ENCODE measurements around the gene ARHGAP8. TPM values are rescaled to one million over a fixed set of nuclear protein-coding genes. Genes with fewer than 3 reads are reported as not detected.
A peak's percentile ranks its signal among the peaks of the same experiment; 100 is the strongest.
"Not testable (repeated sequence)": the region's sequence is repeated elsewhere in the genome, so short reads cannot be mapped to it uniquely, and the experiment has no call there.

The ARHGAP8 gene
- total RNA-seq, 1 experiment from 2014 or later, result 24.8 TPM

- Histone ChIP-seq H3K4me3 (ENCODE audit: insufficient read depth, low read depth, low read length) (no peak overlapping the region), H3K27me3 (ENCODE audit: control insufficient read depth, insufficient read depth, low read length) (no peaks in the 10 kb centered on the region), H3K36me3 (replicated peaks; ENCODE audit: control insufficient read depth, insufficient read depth, low read length) (peaks cover 2% of the 10 kb centered on the region)
- DNase-seq, result peak; percentile 7
Observed at GRCh38 chr22:44845191-44845590, 92.8 kb downstream of the ARHGAP8 start.

GRCh38 chr22:44845796-44846720 is 93.7 kb downstream of the ARHGAP8 start:
- H3K36me3 ChIP-seq (replicated peaks; ENCODE audit: control insufficient read depth, insufficient read depth, low read length), result peaks cover 2% of the 10 kb centered on the region
- no peak overlapping the region for H3K4me3 ChIP-seq (ENCODE audit: insufficient read depth, low read depth, low read length)
- DNase-seq, result peak; percentile 30

DNA sequence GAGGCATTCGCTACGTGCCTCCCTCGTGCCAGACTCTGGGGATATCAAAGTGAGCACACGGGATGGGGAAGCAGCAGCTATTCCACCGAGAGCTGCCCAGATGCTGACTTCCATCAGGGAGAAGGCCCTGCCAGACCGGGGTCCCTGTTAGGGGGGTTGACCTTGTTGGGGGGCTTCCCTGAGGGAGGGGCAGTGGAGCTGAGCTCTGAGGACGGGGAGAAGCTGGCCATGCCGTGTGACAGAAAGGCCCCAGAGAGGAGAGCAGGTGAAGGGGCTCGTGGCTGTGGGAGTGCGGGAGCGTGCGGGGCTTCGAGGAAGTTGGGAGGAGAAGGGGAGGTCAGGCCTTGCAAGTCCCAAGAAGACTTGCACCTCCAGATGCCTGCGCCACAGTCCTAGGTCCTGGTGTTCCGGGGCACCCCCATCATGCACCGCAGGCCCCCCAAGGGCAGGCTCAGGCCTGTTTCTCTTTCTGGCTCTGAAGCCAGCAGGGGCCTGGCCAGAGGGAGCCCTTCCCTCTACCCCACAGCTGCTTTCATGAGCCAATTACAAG is 94.4 kb downstream of the ARHGAP8 start:
- DNase-seq, result peak; percentile 31
- no peak overlapping the region for H3K4me3 ChIP-seq (ENCODE audit: insufficient read depth, low read depth, low read length)
- H3K36me3 ChIP-seq (replicated peaks; ENCODE audit: control insufficient read depth, insufficient read depth, low read length), result peaks cover 2% of the 10 kb centered on the region
- no peaks in the 10 kb centered on the region for H3K27me3 ChIP-seq (ENCODE audit: control insufficient read depth, insufficient read depth, low read length)

More at GRCh38 chr22:44845796-44846720, 93.7 kb downstream of the ARHGAP8 start:
- no peaks in the 10 kb centered on the region for H3K27me3 ChIP-seq (ENCODE audit: control insufficient read depth, insufficient read depth, low read length)

GRCh38 chr22:44847380-44847779 is 95.0 kb downstream of the ARHGAP8 start:
- DNase-seq, result no peak
- Histone ChIP-seq H3K36me3 (replicated peaks; ENCODE audit: control insufficient read depth, insufficient read depth, low read length) (peaks cover 2% of the 10 kb centered on the region), H3K4me3 (ENCODE audit: insufficient read depth, low read depth, low read length) (no peak overlapping the region), H3K27me3 (ENCODE audit: control insufficient read depth, insufficient read depth, low read length) (no peaks in the 10 kb centered on the region)

DNA sequence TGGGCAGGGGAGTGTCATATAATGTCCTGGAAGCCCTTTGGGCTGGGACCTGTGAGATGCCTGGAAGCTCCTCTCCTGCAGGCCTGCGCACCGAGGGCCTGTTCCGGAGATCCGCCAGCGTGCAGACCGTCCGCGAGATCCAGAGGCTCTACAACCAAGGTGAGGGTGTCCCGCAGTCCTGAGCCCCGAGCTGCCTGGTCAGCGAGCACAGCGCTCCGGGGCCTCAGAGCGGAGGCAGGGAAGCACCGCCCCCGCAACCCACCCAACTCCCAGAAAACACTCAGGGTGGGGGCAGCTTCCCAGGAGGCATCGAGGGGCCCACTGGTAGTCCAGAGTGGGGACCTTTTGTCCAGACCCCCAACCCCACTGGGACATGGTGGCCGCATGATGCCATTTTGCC is 95.5 kb downstream of the ARHGAP8 start:
- peak; percentile 26 for DNase-seq
- Histone ChIP-seq H3K36me3 (replicated peaks; ENCODE audit: control insufficient read depth, insufficient read depth, low read length) (peaks cover 2% of the 10 kb centered on the region), H3K27me3 (ENCODE audit: control insufficient read depth, insufficient read depth, low read length) (no peaks in the 10 kb centered on the region), H3K4me3 (ENCODE audit: insufficient read depth, low read depth, low read length) (no peak overlapping the region)

DNA sequence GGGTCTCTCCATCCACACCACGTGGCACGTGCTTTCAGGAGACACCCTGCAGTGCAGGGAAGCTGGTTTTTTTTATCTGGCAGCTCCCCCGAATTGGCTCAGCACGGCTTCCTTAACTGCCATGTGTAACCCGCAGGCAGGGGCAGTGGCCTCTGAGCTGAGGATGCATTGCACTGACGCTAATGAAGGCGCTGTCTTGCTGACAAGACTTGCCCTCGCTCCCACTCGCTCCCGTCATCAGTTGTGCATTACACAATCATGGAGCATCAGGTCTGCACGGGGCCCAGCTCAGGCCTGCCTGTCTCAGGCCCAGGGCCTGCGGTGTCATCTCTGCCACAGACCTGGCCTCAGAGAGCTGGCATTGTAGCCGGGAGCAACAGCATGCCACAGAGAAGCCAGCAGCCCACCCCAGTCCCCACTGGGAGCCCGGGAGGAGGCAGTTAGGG is 95.9 kb downstream of the ARHGAP8 start:
- DNase-seq, result peak; percentile 28

DNA sequence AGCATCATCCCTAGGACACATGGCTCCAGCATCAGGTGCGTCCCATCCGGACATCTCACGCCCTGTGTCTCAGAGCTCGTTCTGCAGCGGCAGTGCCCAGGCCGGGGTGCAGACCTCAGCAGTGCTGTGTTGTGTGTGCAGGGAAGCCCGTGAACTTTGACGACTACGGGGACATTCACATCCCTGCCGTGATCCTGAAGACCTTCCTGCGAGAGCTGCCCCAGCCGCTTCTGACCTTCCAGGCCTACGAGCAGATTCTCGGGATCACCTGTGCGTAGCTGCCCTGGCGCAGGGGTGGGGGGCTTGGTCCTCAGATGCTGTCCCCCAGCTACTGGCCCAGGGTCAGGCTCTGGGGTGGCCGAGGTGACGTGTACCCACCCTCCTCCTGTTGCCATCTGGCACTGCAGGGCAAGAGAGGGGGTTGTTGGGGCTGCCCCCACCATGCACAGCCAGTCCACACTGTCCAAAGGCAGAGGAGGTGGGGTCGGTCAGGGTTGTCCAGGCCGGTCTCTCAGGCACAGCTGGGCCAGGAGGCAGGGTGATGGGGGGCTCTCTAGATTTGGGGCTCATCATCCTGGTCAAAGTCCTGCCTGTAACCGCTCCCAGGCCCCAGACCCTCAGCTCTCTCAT is 96.5 kb downstream of the ARHGAP8 start:
- Histone ChIP-seq H3K27me3 (ENCODE audit: control insufficient read depth, insufficient read depth, low read length) (no peaks in the 10 kb centered on the region), H3K4me3 (ENCODE audit: insufficient read depth, low read depth, low read length) (no peak overlapping the region), H3K36me3 (replicated peaks; ENCODE audit: control insufficient read depth, insufficient read depth, low read length) (peaks cover 2% of the 10 kb centered on the region)
- peak; percentile 26 for DNase-seq

More for the DNA sequence above, 95.9 kb downstream of the ARHGAP8 start:
- Histone ChIP-seq H3K36me3 (replicated peaks; ENCODE audit: control insufficient read depth, insufficient read depth, low read length) (peaks cover 2% of the 10 kb centered on the region), H3K27me3 (ENCODE audit: control insufficient read depth, insufficient read depth, low read length) (no peaks in the 10 kb centered on the region), H3K4me3 (ENCODE audit: insufficient read depth, low read depth, low read length) (no peak overlapping the region)

- DNase-seq, result peak; percentile 9
- peaks cover 2% of the 10 kb centered on the region for H3K36me3 ChIP-seq (replicated peaks; ENCODE audit: control insufficient read depth, insufficient read depth, low read length)
Observed at GRCh38 chr22:44850946-44851345, 98.6 kb downstream of the ARHGAP8 start.

GRCh38 chr22:44854641-44855040 is 102.3 kb downstream of the ARHGAP8 start:
- H3K36me3 ChIP-seq (replicated peaks; ENCODE audit: control insufficient read depth, insufficient read depth, low read length); DNase-seq; H3K27me3 ChIP-seq (ENCODE audit: control insufficient read depth, insufficient read depth, low read length); H3K4me3 ChIP-seq (ENCODE audit: insufficient read depth, low read depth, low read length): not testable (repeated sequence)

More at GRCh38 chr22:44850946-44851345, 98.6 kb downstream of the ARHGAP8 start:
- H3K27me3 ChIP-seq (ENCODE audit: control insufficient read depth, insufficient read depth, low read length), result no peaks in the 10 kb centered on the region
- no peak overlapping the region for H3K4me3 ChIP-seq (ENCODE audit: insufficient read depth, low read depth, low read length)

- DNase-seq, result no peak
- Histone ChIP-seq H3K27me3 (ENCODE audit: control insufficient read depth, insufficient read depth, low read length) (no peaks in the 10 kb centered on the region), H3K4me3 (ENCODE audit: insufficient read depth, low read depth, low read length) (no peak overlapping the region), H3K36me3 (replicated peaks; ENCODE audit: control insufficient read depth, insufficient read depth, low read length) (peaks cover 2% of the 10 kb centered on the region; the same call in 1 of the 2 replicates)
Observed at GRCh38 chr22:44855855-44856254, 103.5 kb downstream of the ARHGAP8 start.

DNA sequence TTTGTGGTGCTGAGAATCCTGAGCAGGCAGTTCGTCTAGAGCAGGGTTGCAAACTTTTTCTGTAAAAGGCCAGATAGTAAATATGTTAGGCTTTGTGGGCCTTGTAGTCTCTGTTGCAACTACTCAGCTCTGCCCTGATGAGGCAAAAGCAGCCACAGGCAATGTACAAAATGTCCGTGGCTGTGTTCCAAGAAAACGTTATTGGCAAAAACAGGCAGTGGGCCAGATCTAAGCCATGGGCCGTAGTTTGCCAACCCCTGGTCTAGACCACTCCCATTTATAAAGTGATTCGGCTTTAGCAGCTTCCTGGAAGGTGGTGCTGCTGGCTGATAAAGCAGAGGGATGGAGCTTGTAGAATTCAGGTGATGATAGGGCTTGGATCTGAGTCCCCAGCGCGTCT is 106.4 kb downstream of the ARHGAP8 start:
- H3K27me3 ChIP-seq (ENCODE audit: control insufficient read depth, insufficient read depth, low read length); H3K4me3 ChIP-seq (ENCODE audit: insufficient read depth, low read depth, low read length); DNase-seq; H3K36me3 ChIP-seq (replicated peaks; ENCODE audit: control insufficient read depth, insufficient read depth, low read length): not testable (repeated sequence)

DNA sequence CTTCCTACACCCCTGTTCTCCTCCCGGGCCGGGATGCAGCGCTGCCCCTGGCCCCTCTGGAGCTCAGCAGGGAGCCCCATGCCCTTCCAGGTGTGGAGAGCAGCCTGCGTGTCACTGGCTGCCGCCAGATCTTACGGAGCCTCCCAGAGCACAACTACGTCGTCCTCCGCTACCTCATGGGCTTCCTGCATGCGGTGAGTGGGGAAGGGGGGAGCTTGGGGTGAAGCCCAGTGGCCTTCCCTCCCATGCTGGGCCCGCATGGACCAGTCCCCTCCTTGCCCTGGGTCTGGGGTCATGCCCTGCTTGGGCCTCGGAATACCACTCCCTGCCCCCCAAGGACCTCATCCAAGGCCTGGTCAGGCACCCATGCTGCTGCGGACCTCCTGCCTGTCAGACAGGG is 107.3 kb downstream of the ARHGAP8 start:
- DNase-seq, result peak; percentile 37
- no peak overlapping the region for H3K4me3 ChIP-seq (ENCODE audit: insufficient read depth, low read depth, low read length)
- peaks cover 2% of the 10 kb centered on the region for H3K36me3 ChIP-seq (replicated peaks; ENCODE audit: control insufficient read depth, insufficient read depth, low read length)
- H3K27me3 ChIP-seq (ENCODE audit: control insufficient read depth, insufficient read depth, low read length), result no peaks in the 10 kb centered on the region

DNA sequence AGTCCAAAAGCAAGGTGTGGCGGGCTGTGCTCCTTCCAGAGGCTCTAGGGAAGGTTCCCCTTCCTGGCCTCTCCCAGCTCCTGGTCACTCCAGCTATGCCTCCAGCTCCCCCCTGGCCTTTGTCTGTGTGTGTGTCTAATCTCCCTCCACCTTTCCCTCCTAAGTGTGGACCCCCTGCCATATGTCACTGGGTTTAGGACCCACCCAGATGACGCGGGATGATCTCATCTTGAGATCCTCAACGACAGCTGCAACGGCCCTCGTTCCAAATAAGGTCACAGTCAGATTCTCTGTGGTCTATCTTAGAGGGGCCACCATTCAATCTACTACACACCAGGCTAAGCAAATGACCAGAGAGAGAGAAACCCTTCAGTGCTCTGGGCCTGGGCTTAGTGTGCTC is 107.9 kb downstream of the ARHGAP8 start:
- Histone ChIP-seq H3K4me3 (ENCODE audit: insufficient read depth, low read depth, low read length) (no peak overlapping the region), H3K36me3 (replicated peaks; ENCODE audit: control insufficient read depth, insufficient read depth, low read length) (peaks cover 2% of the 10 kb centered on the region), H3K27me3 (ENCODE audit: control insufficient read depth, insufficient read depth, low read length) (no peaks in the 10 kb centered on the region)
- DNase-seq, result peak; percentile 10

- H3K27me3 ChIP-seq (ENCODE audit: control insufficient read depth, insufficient read depth, low read length), result no peaks in the 10 kb centered on the region
- H3K36me3 ChIP-seq (replicated peaks; ENCODE audit: control insufficient read depth, insufficient read depth, low read length), result peaks cover 2% of the 10 kb centered on the region
- peak; percentile 55 for DNase-seq
- no peak overlapping the region for H3K4me3 ChIP-seq (ENCODE audit: insufficient read depth, low read depth, low read length)
Observed at GRCh38 chr22:44861245-44861644, 108.9 kb downstream of the ARHGAP8 start.
